Suprapubic skin (tissue), 4 donors: ENCODE results near the gene UGT2B17.

Experiments
- CTCF ChIP-seq, 2 donors: fragments of 200-600 bp in 1 of 2; fragments of 450-650 bp in 1 of 2; sonication (generic) in 1 of 2; IDR thresholded peaks; one replicate each; pipeline ENCODE4 v1.5.1; 2016 to 2019; ENCODE audit warnings: antibody characterized with exemption in 2 of 2, mild to moderate bottlenecking in 1 of 2, moderate library complexity in 1 of 2
- EP300 ChIP-seq: sonication (generic); formaldehyde crosslinking; IDR thresholded peaks from one replicate; pipeline ENCODE4 v1.6.1; 2017; ENCODE audit warnings: antibody characterized with exemption
- POLR2A ChIP-seq, 2 donors: fragments of 450-650 bp; IDR thresholded peaks; one replicate each; pipeline ENCODE4 v1.6.1; 2017; ENCODE audit warnings: antibody characterized with exemption in 2 of 2, mild to moderate bottlenecking in 2 of 2, moderate library complexity in 2 of 2
- POLR2AphosphoS5 ChIP-seq, 3 donors: sonication (generic); formaldehyde crosslinking; IDR thresholded peaks; one replicate each; pipeline ENCODE4 v1.6.1; 2017; ENCODE audit warnings: antibody characterized with exemption in 3 of 3

GRCh38 chr4:68606240-68606639, 30.1 kb upstream of the UGT2B17 start:
- TF ChIP-seq CTCF (IDR thresholded peaks at IDR 0.05) (no peak), POLR2A (IDR thresholded peaks at IDR 0.05) (no peak), EP300 (no peak), POLR2AphosphoS5 (IDR thresholded peaks at IDR 0.05) (no peak)
